GM12872 (cell line): ENCODE data around the gene ACO1.

Experiments
- CTCF ChIP-seq: IDR thresholded peaks from 3 replicates; pipeline ENCODE4 v1.5.1; 2011; ENCODE audit warnings: low read depth, mild to moderate bottlenecking, low read length, moderate library complexity; ENCODE audit not compliant: insufficient read depth

Gene ACO1

GRCh38 chr9:32398207-32398606, 13.8 kb downstream of the ACO1 start:
- TF ChIP-seq CTCF = no peak

- no peak for TF ChIP-seq CTCF
Measured at GRCh38 chr9:32399110-32399815, 14.8 kb downstream of the ACO1 start.

- TF ChIP-seq CTCF = no peak
Measured at GRCh38 chr9:32401488-32401887, 17.0 kb downstream of the ACO1 start.

- no peak for TF ChIP-seq CTCF
Measured at GRCh38 chr9:32403567-32404260, 19.3 kb downstream of the ACO1 start.

- no peak for TF ChIP-seq CTCF
Measured at GRCh38 chr9:32404402-32404801, 20.0 kb downstream of the ACO1 start.

- TF ChIP-seq CTCF = no peak
Measured at GRCh38 chr9:32404856-32405255, 20.4 kb downstream of the ACO1 start.

GRCh38 chr9:32405506-32405905, 21.1 kb downstream of the ACO1 start:
- TF ChIP-seq CTCF = no peak
